Hematopoietic multipotent progenitor cell treated with erythropoietin and hydrocortisone succinate and interleukin-3 and kit ligand, for 6 days (in vitro differentiated cells): ENCODE measurements around the gene SLC36A1.

Experiments used
- DNase-seq: peaks from one replicate; pipeline ENCODE4 v3.0.0-alpha.2; 2015

Gene SLC36A1

DNA sequence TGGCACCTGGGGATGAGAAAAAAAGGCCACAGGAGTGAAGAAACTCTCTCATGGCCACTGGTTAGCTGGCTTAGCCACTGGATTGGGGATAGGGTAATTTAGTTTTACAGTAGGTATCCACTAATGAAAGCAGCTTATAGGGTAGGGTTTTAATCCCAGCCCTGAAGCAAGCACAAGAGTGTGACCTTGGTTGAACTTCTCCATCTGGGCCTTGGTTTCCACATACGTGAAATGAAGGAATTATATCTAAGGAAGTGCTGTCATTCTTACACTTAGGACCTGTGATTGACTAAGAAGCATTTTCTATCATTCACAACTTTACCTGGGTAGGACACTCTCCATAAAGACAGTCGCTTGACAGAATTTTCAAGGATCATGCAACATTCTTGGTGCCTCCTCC, 94.2 kb downstream of the SLC36A1 start:
- no peak for DNase-seq
